NCI-H1930 (cell line): Measurements from ENCODE around the gene NPIPB8.
"Not testable (repeated sequence)": the region's sequence is repeated elsewhere in the genome, so short reads cannot be mapped to it uniquely, and the experiment has no call there.

Source experiments
- DNase-seq, 2 experiments: peaks; one replicate each; lab custom pipeline; 2025; lab: John Stamatoyannopoulos, UW

The NPIPB8 gene

GRCh38 chr16:28636093-28636823 lies 1.6 kb upstream of the NPIPB8 start:
- DNase-seq, result not testable (repeated sequence)

GRCh38 chr16:28638359-28638758 lies 494 bp downstream of the NPIPB8 start:
- DNase-seq, result not testable (repeated sequence)

GRCh38 chr16:28639959-28640358 lies 2.1 kb downstream of the NPIPB8 start:
- not testable (repeated sequence) for DNase-seq

GRCh38 chr16:28666264-28666663 lies 28.4 kb downstream of the NPIPB8 start:
- not testable (repeated sequence) for DNase-seq

GRCh38 chr16:28667480-28667879 lies 29.6 kb downstream of the NPIPB8 start:
- DNase-seq, result not testable (repeated sequence)

GRCh38 chr16:28668199-28668598 lies 30.3 kb downstream of the NPIPB8 start:
- DNase-seq, result not testable (repeated sequence)

- not testable (repeated sequence) for DNase-seq
These were observed 50.6 kb downstream of the NPIPB8 start for GRCh38 chr16:28688327-28688952.

- DNase-seq, result not testable (repeated sequence)
These were observed 51.6 kb downstream of the NPIPB8 start for GRCh38 chr16:28689425-28689824.

- not testable (repeated sequence) for DNase-seq
These were observed 53.9 kb downstream of the NPIPB8 start for GRCh38 chr16:28691722-28692121.

GRCh38 chr16:28693257-28693950 lies 55.5 kb downstream of the NPIPB8 start:
- not testable (repeated sequence) for DNase-seq

- DNase-seq, result not testable (repeated sequence)
These were observed 61.9 kb downstream of the NPIPB8 start for GRCh38 chr16:28699792-28700191.

- DNase-seq, result not testable (repeated sequence)
These were observed 62.5 kb downstream of the NPIPB8 start for GRCh38 chr16:28700349-28700748.

GRCh38 chr16:28701384-28701783 lies 63.5 kb downstream of the NPIPB8 start:
- DNase-seq, result not testable (repeated sequence)

- DNase-seq, result not testable (repeated sequence)
These were observed 66.4 kb downstream of the NPIPB8 start for GRCh38 chr16:28704246-28704645.
